HG02970 (cell line): ENCODE measurements around the gene PLTP.
"Not testable (repeated sequence)": the region's sequence is repeated elsewhere in the genome, so short reads cannot be mapped to it uniquely, and the experiment has no call there.

Experiments
- ATAC-seq: cut with Tn5 transposase; IDR thresholded peaks from one replicate; pipeline ENCODE4 v1.9.1; 2021; ENCODE audit warnings: mild to moderate bottlenecking, moderate library complexity, moderate number of reproducible peaks; ENCODE audit not compliant: unreplicated experiment, low FRiP score

PLTP gene

DNA sequence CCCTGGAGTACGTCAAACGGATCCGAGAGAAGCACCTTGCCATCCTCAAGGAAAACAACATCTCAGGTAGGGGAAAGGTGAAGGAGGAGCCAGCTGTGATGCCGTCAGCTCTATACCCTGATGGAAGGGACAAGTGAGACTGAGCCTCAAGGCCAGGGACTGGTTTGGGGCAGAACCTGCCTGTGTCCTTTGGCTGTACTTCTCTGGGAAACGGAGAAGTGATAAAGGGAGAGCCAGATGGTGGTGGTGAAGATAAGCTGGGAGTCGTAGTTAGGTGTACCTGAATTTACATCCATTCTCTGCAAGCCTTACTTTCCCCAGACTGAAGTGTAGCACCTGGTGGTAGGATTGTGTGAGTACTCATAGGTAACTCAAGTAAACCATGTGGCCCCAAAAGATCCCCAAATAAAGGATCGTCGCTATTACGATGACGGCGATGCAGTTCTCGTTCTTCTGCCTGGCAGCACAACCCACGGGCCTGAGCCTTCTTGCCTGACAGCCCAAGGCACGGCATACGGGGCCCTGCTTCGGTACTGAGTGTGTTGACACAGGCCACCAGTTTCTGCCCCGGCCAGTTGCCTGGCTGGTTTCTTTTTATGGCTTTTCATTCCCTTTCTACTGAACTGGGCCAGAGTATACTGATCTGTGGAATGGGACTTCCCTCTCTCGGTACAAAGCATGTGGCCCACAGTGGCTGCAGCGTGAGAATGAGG is 33.2 kb upstream of the PLTP start:
- no peak for ATAC-seq

DNA sequence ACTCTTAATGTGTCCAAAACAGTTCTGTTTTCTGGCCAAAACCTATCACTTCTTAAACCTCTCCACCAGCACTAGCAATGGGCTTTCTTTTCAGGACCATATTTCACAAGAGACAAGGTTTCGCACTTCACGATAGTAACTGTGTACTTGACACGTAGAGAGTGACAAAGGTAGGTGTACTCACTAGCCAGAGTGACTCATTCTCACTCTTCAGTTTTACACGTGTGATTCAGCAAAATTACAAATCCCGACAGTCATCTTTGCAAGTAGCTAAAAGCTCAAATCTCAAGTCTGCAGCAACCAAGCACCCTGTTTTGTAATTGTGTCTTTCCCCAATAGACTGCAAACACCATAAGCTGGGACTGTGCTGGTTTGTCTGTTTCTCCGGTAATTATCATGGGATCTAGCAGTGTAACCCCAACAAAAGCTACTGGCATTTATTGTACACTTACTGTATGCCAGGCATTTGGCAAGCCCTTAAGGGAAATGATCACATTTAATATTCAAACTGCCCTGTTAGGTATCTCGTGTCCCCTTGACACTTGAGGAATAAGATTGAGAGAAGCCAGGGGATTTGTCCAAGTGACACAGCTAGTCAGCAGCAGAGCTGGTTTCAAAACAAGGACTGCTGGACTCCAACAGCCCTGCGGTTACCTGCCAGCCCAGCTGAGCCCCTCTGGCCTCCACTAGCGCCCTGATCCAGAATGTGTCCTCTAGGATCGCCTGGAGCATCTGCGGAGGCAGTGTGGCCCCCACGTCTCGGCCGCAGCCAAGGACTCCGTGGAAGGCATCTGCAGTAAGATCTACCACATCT is 32.4 kb upstream of the PLTP start:
- ATAC-seq: no peak

DNA sequence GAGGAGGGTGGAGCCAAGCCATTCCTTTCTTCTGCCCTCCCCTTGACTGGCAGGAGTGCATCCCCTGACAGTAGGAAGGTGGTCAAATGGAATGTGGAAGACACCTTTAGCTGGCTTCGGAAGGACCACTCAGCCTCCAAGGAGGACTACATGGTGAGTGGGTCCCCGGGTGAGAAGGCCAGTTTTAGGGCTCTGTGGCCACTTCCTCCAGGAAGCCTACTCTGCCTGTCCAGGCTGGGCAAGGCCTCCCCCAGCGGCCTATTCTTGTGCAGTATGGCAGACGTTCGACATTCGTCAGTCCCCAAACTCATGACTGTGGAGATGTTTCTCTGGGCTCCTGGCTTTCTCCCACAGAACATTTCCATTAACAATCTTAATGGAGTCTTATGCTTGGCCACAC is 31.7 kb upstream of the PLTP start:
- ATAC-seq: no peak

DNA sequence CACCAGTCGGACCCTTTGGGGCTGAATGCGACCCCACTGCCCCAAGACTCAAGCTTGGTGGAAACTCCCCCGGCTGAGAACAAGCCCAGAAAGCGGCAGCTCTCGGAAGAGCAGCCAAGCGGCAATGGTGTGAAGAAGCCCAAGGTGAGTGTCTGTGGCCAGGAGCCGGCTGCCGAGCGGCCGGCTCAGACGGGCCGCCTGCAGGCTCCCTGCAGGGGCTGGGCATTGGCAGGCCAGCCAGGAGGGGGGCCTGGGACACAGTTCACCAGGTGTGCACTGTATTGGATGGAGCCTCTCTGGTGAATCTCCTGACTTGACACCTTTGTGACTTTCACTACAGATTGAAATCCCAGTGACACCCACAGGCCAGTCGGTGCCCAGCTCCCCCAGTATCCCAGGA is 28.5 kb upstream of the PLTP start:
- no peak for ATAC-seq

DNA sequence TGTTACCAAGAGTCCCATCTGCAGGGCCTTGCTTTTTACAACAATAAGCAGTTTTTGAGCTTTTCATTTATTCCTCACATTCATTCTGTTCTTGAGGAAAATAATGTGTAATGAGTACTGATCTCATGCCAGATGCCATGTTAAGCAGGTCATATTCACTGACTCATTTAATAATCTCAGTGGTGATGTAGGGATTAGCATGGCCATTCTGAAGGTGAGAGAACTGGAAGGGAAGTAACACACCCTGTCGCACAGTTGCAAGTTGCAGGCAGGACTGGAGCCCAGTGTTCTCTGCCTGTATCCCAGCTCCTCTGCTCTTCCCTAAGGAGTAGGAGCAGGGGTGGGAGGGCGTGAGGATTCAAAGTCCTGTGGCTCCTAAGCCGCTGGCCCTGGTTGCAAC is 28.1 kb upstream of the PLTP start:
- ATAC-seq: no peak

DNA sequence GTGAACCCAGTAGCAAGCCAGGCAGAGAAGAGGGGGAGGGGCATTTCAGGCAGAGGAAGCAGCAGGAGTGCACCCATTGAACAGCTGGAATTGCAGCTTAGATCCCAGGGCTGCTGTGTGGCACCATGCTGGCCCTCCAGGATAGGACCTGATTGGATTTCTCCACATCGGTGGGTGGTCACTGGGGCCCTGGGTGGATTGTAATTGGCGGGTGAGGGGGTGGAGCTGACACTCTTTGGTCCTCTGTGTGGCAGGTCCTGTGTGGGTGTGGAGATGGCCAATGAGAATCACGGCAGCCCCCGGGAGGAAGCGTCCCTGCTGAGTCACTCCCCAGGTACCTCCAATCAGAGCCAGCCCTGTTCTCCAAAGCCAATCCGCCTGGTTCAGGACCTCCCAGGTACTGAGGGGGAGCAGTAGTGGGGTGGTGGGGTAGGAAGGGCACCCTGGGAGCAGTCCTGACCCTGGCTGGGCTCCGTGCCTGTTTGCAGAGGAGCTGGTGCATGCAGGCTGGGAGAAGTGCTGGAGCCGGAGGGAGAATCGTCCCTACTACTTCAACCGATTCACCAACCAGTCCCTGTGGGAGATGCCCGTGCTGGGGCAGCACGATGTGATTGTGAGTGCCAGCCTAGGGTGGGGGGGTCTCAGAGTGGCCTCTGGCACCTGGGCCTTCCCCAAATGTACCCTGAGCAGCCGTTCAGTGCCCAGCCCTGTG is 26.9 kb upstream of the PLTP start:
- no peak for ATAC-seq

DNA sequence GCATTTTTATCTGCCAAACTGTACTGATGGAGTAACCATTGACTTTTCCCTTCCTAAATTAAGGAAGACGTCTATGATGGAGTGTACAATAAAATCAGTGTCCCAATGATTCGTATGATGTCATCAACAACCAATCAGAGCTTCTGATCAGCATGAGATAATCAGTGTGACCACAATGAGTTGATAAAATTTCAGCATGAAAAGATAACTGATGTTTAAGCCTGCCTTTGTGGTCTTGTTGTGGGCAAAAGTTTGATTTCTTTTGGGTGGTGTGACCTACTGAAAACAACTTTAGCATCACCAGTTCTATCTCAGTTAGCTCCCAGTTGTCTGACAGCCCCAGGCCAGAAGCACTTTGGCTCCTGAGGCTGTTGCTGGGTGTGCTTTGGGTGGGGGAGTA is 25.8 kb upstream of the PLTP start:
- ATAC-seq: no peak

DNA sequence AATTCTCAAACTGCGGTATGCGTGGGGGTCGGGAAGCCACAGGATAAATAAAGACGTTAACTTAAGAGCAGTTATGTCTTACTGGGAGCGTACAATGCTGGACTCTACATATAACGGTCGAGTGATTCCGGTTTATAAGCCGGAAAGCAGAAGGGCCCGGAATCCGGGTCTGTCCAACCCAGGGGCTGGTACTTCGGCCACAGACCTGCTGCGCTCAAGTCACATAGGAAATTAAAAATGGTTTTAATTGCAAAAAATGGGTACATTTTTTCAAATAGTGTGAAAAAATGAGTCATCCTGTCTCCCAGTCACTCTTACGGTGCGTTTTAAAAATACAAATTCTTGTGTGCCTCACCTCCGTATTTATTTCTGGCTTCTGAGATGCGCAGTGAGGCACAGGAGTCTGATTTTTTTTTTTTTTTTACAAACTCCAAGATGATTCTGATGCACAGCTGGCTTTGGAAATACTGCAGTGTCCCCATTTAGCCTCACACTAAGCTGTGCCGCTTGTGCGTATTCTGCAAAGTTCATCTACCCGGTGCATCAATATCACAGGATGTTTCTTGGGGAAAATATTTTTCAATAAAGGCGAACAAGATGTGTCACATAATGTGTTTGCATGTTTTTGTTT is 23.6 kb upstream of the PLTP start:
- peak; percentile 5 for ATAC-seq

DNA sequence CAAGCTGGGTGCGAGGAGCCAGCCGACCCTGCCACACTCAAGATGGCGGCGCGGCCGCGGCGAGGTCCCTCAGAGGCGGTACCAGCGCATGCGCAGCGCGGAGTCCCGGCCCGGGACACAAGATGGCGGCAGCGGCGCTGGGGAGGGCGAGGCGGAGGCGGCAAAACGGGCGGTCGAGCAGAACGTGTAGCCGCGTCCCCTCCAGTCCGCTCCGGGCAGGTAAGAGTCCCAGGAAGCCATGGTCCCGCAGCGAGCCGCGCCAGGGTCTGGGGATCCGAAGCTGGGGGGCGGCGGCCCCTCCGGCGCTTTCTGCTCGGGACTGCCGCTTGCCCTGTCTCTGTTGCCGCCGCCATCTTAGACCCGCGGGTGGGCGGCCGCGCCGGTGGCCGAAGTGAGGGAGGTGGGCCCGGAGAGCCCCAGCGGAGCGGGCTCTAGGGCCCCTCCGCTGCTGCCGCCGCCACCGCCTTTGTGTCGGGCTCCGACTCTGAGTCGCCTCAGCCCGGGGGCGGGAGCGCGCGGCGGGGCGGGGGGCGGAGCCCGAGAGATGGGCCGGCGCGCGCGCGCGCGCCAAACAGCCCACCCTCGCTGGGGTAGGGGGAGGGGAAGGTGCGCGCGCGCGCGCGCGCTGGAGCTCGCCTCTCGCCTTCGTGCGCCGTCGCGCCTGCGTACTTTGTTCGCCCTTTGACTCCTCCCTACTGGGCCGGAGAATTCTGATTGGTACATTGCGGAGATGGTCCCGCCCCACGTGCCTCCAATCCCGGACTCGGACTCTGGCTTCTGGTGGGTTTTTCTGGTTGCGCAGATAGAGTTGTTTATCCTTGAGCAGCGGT is 22.8 kb upstream of the PLTP start, which contains the start of gene PCIF1:
Gene PCIF1 (plus strand): TSS at position 98 of the 830 bp plus-strand sequence. CDS start 4,317 bp downstream, outside the sequence.
- peak; percentile 76 for ATAC-seq

DNA sequence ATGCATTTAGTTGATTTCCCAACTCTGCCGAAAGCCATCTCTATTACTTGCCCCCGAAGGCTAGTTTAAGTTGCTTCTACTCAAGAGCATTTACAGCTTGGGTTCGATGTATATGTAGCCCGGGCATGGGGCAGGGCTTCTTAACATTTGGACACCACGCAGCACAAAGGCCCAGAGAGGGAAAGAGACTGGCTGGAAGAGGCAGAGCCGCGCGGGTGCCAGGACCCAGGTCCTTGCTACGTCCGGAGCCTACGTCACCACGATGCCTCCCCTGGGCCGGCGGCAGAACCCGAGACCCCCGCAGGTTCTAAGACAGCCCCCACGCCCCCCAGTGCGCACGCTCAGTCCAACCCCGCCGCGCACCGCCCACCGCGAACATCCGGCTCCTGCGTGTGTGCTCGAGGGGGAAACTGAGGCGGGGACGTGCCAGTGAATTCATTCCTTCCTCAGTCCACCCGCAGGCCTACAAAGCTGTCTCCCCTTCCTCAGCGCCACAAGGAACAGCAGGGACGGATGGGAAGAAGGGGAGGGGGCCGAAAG is 22.2 kb upstream of the PLTP start:
- peak; percentile 13 for ATAC-seq

DNA sequence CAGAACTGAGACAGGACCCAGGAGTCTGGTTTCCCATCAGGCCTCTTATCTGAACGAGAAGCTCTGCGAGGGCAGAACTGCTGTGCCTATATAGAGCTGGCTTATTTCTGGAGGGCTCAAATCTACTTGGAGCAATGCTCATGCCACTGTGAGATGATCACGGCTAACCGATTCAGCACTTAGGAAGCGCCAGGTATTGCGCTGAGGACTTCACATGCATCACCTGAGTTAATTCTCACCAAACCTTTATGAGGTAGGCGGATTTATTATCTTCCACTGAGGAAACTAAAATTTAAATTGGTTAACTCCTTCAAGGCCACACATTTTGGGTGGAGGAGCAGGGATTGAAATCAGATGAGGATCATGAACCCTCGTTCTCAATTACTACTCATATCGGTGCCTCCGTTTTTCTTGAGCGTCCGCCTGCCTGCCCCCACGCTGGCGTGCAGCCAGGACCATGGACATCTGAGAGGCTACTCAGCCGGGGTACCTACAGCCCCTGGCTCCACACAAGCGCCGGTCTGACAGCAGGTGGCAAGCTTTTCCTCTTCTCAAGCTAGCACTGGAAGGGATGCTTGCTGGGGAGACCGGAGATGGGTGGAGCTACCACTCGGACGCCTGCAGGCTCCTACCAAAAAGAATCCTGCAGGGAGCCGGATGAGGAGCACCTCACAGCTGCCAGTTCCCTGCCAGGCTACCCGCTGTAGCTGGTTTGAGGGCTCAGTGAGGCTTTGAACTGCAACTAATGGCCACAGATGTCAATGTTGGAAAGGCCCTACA is 21.5 kb upstream of the PLTP start:
- ATAC-seq: no peak

DNA sequence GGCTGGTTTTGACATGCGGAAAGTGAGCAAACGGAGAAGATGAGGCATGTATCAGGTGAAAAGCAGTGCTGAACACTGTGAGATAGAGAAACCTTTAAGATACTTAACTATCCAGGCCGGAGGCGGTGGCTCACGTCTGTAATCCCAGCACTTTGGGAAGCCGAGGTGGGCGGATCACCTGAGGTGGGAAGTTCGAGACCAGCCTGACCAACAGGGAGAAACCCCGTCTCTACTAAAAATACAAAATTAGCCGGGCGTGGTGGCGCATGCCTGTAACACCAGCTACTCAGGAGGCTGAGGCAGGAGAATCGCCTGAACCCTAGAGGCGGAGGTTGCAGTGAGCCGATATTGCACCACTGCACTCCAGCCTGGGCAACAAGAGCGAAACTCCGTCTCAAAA is 19.7 kb upstream of the PLTP start:
- not testable (repeated sequence) for ATAC-seq

DNA sequence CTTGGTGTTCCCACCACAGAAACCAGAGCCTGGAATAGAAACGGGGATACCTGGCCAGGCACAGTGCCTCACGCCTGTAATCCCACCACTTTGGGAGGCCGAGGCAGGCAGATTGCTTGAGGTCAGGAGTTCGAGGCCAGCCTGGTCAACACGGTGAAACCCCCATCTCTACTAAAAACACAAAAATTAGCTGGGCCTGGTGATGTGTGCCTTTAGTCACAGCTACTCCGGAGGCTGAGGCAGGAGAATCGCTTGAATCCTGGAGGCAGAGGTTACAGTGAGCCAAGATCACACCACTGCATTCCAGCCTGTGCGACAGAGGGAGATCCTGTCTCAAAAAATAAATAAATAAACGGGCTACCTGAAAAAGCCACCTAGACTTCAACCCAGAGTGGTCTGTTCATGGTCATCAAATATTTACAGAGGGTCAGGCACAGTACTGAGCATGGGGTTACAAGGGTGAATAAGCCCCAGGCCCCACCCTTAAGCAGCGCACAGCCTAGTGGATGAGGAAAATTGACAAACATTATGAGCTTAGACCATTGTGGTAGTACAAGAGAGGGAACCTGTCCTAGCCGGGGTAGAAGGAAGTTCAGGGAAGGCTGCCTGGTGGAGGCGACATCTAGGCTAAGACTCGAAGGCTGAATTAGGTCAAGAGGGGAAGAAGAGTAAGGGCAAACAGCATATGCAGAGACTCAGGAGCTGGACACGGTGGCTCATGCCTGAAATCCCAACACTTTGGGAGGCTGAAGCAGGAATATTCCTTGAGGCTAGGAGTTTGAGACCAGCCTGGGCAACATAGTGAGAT is 15.3 kb upstream of the PLTP start:
- ATAC-seq: no peak

DNA sequence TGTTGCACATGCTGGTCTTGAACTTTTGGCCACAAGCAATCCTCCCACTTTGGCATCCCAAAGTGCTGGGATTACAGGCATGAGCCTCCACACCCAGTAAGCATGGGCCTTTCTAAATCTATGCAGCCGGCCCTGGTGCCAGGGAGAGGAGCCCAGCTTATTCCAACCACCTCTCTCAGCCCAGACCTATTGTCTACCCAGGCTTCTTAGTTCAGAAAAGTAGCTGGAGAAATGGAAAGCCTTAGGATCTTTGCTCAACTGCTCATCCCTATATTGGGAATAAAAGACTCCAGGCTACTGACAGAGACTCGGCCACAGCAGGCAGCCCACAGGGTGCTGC is 14.7 kb upstream of the PLTP start:
- no peak for ATAC-seq

DNA sequence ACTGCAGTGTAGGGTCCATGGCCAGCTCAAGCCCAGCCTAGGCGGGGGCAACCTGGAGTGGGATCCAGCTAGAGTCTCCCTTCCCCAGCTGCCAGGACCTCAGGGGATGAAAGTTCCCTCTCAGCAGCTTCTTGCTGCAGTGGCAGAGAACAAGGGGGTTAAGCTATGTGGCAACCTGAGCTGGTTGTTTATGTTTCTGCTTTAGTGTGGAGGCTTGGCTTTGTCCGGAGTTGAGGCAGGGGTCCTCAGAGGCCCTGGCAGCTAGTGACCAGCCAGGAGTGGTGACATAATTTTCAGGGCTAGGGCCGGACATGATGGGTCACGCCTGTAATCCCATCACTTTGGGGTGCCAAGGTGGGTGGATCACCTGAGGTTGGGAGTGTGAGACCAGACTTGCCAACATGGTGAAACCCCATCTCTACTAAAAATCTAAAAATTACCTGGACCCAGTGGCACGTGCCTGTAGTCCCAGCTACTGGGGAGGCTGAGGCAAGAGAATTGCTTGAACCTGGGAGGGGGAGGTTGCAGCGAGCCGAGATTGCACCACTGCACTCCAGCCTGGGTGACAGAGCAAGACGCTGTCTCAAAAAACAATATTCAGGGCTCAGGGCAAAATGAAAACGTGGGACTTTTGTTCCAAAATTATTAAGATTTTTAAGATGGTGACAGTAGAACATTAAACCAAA is 14.0 kb upstream of the PLTP start:
- no peak for ATAC-seq

DNA sequence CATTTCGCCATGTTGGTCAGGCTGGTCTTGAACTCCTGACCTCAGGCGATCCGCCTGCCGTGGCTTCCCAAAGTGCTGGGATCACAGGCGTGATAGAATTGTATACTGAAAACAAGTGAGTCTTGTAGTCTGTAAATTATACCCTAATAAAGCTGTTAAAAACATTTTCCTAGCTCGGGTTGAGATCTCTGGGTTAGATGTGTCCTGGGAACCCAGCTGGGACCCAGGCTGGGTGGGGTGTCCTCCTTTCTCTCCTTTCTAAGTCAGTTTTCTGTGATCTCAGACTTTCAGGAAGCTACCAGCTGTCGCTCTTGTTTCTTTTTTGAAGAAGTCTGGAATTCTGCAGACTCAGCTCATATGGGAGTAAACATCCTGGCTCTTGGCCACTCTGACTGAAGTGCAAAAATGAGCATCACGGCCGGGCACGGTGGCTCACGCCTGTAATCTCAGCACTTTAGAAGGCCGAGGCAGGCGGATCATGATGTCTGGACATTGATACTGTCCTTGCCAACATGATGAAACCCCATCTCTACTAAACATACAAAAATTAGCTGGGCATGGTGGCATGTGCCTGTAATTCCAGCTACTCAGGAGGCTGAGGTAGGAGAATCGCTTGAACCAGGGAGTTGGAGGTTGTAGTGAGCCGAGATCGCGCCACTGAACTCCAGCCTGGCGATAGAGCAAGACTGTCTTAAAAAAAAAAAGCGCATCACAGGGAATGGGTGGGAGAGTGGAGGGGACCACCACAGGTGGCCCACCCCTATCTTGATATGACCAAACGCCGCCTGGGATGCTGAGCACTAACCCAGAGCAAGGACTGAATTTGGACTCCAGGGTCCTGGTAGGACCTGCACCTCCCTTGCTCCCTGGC is 12.7 kb upstream of the PLTP start:
- no peak for ATAC-seq
